HuH-7.5 (cell line): Measurements from ENCODE around the gene ZNF831.

Source experiments
- DNase-seq: peaks from one replicate; pipeline ENCODE4 v3.0.0; 2011; ENCODE audit warnings: low spot score

The ZNF831 gene

DNA sequence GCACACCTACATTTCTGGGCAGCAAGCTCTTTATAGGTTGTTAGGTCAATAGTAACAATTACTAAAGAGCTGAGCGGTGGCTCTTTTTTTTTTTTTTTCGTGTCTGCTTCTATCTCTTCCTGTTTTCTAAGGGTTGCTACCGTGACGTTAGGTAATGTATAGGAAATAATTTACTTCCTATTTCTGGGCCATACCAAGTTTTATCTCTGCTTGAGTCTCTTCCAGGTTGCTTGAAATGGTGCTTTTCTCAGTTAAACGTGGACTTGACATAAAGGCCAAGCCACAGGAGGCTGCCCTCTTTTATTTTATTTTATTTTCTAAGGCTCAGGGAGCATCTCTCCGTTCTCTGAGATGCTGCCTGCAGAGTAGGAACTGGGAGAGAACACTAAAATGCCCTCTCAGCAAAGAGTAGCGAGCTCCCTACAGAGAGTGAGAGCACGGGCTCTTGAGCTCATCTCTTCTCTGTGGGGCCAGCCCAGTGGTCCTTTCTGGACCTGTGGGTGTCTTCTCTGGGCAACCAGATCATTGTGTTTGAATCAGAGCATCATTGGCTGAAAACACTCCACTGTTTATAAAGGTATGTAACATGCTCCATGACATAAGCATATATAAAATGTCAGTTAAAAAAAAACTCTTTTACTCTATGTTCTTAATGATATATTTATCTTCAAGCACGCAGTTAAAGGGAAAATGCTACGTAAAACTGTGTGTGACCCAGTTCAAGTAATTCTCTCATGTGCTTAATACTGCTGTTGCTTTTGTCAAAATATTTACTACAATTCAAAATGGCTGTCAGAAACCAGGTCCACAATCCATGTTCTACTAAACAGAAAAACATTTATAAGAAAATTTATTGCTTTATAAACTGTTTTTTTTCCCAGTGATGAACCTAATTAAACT lies at the start of gene ZNF831:
Gene ZNF831 (plus strand): TSS at position 191 of the 900 bp plus-strand sequence. CDS start 27,199 bp downstream, outside the sequence.
- DNase-seq = no peak

DNA sequence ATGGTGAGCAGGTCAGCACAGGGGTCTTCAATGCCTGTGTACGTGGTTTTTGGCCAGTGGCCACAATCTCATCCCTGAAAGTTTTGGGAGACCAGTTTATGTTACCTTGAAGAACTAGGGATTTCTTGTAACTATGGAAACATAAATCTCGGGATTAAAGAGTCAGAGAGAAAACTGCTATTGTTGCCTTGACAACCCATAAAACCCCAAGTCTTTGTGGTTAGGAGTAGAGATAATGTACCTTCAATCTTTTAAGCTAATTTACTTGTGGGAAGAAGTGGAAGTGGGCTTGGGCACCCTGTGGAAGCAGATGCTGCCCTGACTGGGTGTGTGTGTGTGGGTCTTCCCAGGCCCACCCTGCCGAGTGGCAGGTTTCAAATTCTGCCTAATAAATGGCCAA lies 46.1 kb upstream of the ZNF831 start:
- no peak for DNase-seq

DNA sequence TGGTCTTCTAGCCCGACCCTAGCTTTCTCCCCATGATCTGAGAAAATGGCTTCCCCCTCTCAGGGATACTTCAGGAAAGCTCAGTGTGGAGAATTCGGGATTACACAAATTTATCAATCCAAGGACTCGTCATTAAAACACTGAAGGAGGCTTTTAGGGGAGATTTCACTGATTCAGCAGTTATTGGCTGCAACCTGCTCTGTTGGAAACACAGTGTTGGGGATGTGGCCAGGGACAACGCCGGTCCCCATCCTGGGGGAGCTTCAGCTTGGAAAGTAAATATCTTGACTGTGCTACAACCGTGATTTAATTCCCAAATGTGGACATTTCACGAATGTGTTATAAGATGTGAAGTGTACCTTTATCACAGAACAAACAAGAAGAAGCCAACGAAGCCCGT lies 44.8 kb upstream of the ZNF831 start:
- no peak for DNase-seq

DNA sequence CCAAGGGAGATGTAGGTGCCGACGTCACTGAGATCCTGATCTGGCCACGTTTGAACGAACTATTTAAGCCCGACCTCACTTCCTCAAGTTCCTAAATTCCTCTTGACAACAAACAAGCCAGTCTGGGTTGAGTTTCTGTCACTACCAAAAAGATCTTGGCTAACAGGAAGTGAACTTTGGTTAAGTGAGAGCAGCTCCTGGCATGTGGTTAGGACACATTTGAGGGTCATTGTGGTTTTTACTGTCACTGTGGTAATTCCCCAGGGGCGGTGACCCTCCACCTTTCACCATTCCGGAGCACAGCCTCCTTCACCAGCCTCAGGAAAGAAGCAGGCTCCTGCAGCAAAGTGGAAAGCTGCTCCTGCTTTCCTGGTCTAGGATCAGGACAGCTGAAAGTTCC lies 43.1 kb upstream of the ZNF831 start:
- DNase-seq = no peak

DNA sequence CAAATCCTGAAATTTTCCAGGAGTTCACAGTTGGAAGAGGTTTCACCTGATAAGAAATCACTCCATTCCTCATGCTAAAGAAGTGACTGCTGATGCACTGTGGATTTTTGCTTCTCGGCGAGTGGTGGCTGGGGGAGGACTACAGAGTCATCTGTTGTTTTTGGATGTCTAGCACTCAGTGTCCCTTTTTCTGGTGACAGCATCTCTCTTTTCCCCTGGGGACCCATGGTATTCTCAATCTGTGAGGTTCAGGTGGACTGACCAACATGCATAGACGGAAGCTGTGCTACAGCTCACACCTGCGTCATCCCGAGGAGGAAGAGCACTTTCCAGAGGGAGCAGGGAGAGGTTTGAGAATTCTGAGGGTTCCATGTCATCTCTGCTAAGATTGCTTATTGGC lies 42.7 kb upstream of the ZNF831 start:
- no peak for DNase-seq

DNA sequence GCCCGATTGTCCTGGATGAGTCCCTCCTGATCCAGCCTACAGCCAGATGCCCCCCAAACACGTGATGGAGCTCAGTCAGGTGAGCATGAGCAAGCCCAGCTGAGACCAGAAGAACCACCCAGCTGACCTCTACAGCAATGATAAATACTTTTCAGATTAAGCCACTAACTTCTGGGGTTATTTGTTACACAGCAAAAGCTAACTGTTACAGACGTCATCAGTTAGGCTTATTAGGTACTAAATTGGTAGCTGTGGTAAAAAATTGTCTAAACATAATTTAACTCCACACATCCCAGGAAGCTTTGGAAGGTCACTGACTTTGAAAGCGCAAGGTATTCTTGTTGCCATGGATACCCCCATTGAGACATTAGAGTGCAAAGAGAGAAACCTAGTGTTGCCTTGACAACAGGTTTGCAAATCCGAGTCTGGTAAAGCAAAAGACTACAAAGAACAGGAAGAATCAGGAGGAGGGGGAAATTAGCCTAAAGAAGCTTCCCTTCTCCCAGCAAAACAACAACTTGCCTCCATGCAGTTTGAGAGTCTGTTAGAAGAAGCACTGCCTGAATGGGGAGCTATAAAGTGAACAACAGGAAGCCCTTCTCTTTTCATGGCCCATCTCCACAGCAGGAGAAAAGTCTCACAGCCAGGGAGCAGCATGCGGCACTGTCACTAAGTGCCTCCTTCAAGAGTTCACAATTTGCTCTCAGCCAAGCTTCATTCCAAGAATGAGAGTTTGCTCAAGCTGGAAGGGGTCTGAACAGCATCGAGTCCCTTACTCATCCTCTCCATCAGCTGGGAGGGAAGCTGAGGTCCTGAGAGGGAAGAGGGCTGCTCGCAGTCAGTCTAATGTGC lies 41.7 kb upstream of the ZNF831 start:
- DNase-seq = no peak

DNA sequence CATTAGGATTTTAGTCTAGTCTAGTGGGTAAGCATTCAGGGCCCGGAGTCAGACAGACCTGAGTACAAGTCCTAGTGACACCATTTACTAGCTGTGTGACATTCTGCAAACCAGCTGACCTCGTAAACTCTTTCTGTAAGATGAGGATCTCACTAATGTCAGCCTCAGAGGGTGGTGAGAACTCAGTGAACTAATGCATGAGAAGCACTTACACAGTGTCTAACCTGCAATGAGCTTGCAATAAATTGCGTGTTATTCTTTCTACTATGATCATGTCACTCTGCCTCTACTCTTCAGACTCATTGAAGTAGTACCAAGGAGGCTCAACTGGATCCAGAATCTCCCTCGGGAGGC lies 41.1 kb upstream of the ZNF831 start:
- no peak for DNase-seq

DNA sequence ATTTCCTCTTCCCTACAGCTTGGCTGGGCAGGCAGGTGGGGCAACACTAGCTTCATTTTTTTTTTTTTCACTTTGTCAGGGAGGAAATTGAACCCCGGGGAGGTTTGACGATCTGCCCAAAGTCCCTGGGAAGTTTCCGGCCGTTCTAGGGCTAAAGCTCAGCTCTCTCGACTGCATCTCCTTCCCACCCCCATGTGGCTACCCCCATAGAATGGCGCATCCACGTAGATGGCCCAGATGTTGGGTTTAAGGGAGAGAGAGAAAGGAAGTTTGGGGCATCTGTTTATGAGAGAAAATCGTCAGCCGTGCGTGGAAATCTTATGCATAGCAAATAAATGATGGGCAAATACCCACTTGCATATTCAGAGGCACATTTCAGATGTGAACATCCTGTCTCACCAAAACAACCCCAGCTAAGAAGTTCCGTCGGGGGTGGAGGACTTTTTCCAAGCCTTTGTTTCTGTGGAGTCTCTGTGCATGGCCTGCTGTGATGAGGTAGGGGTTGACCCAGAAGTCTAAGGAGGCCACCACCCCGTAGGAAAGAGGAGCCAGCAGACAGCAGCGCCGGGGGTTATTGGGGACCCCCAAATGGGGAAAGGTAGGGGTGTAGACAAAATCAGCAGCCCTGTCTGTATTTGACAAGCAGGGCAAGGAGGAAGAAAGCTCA lies 40.5 kb upstream of the ZNF831 start:
- no peak for DNase-seq

DNA sequence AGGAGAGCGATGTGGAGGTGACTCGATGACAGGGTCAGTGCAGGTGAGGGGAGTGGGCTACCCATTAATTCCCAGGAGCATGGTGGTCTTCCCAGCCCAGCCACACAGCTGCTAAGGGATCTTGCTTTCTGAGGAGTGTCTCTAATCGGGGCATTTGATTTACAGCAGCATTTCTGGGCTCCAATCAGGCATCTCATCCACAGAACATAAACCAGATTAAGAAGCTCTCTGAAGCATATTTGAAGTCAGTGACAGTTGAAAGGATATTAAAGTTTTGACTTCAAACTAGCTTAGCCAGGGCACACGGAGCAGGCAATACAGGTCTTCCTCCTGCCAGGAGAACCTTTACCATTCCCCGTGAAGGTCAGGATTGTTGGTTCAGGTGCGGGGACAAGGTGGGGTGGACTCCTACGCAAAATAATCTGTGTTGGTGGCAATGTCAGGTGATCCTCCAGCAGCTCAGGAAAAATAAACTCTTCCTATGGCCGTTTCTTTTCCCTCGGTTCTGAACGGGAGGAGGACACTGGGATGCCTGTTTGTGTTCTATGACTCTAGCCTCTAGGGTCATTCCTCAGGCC lies 39.9 kb upstream of the ZNF831 start:
- no peak for DNase-seq

DNA sequence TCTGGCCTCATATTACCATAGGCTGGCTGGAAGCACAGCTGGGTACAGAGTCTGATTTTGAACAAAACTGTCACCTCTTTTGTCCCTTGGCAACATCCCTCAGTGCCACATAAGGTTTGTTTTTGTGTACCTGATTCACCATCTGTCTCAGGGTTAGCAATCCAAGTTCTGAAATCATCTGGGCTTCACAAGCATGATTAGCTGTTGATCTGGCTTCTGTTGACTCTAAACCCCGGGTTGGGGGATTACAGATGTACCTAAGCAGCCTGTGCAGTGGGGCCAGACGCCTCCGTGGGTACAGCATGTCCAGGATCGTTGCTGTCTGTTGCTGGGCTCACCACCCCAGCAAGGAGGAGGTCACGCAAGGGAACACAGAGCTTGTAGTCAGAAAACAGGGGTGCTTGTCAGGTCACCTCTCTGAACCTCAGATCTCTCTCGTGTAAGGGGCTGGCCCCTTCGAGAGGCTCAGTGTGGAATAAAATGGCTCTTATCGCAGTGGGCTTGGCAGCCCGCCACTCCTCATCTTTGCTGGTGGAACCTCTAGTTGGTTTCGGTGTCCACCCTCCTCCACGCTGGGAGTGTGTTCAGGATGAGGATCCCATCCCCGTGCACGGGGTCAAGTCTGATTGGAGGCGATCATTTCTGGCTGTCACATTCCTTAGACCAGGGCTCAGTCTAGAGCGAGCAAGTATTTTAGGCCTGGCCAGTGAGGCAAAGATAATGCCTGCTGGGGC lies 39.2 kb upstream of the ZNF831 start:
- DNase-seq = no peak

DNA sequence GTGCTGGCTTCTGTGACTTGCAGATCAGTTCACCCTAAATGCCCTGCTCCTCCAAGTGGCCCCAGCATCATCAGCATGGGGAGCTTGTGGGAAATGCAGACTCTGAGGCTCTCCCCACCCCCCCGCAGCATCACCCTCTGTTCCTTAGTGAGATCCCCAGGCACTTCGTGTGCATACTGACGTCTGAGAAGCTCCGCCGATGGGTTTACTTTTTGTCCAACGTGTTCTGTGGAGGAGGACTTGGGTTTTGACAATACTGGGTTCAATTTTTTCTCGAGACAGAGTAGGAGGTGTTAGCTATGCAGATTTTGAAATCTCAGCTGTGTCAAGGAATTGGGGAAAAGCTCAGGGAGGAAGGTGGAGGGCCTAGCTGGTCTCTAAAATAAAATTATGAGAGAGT lies 38.3 kb upstream of the ZNF831 start:
- DNase-seq = no peak

DNA sequence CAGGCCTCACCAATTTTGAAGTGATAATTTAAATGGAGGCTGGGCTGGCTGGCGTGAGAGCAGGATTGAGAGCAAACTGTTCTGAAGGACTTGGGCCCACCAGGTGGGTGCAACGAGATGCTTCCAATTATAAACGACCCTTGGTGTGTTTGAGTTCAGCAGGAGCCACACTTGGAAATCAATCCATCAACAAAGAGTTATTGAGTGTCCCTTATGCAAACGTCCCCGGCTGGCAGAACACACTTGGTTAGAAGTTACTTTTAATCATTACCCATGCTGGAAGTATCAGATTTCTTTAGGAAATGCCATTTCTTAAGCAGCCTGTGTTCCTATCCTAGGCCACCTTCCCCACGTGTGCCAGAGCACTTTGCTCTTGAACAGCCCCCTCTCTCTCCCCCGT lies 37.8 kb upstream of the ZNF831 start:
- DNase-seq = no peak

DNA sequence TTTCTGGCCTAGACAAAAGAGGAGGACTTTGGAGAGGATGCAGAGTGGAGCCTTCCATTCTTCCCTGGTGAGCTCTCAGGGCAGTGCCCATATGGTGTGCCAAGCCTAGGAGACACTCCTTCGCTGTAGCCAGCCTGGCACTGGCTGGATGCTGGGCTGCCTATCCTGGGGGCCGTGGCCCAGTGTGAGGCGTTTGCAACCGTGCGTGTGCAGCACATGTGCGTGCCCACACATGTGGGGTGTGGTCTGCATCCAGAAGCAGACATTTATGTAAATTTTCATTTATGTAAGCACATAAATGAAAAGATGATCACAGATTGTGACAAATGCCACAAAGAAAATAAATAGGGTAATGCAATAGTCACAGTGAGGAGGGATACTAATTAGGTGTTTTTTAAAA lies 35.8 kb upstream of the ZNF831 start:
- DNase-seq = no peak

DNA sequence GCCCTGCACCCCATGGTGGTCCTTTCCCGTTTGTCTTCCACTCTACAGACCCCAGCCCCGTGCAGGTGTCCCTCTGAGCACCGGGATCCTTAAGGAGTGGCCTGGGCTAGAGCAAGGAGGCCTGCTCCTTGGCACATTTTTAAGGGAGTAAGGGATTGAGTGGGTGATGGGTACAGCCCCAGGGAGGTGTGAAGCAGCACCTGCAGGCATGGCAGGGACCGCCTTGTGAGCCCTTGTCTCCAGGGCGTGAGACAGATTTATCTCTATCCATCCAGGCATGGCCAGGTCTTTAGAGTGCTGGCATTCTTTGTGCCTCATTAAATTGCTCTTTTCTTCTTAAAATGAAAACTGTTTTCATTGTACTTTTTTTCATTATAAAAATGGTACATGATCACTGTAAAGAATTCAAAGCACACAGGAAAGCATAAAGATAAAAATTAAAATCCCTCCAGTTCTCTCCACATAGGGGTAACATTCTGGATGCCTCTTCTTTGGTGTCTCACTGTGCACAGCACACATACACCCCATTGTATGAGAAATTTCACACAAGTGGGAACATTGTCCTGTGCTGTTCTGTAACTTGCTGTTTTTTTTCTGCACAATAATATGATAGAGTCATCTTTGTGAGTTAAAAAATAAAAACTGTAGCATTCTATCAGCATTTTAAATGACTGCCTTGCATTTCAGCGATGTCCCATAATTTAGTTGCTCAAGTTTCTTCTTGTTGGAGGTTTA lies 31.9 kb upstream of the ZNF831 start:
- no peak for DNase-seq

DNA sequence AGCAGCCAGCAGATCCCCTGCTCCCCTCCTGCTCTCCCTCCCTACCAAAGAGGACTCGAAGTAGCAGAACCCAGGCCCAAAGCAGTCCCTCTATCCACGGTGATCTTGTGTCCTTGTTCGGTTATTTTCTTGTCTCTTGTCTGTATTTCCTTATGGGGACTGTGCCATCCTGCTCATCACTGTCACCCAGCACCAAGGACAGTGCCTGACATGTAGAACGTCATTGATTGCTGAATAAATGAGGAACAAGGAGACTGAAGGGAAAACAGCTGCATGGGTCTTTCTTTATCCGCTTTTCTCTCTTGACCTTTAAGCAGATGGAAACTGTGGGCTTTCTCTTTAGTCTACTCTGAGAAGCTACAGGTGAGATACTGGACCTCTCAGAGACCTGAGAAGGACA lies 29.4 kb upstream of the ZNF831 start:
- DNase-seq = no peak

DNA sequence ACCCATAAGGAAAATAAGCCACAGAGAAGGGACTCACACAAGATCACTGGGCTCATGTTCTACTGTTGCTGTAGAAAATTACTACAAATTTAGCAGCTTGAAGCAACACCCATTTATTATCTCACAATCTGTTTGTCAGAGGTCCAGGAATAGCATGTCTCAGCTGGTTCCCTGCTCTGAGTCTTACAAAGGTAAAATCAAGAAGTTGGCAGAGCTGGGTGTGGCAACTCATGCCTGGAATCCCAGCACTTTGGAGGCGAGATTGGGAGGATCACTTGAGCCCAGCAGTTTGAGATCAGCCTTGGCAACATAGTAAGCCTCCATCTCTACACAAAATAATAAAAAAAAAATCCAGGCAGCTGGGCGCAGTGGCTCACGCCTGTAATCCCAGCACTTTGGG lies 28.5 kb upstream of the ZNF831 start:
- DNase-seq = no peak

DNA sequence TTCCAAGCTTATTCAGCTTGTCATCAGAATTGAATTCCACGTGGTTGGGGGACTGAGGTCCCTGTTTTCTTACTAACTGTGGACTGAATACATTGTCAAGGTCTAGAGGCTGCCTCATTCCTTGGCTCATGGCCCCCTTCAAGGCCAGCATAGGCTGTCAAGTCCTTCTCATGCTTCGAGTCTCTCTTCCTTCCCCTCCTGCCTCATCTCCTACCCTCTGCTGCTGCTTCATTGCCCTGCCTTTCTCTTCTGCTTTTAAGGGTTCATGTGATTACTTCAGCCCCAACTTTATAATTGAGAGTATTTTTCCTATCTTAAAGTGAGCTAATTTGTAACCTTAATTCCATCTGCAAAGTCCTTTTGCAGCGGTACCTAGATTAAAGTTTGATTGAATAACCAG lies 27.6 kb upstream of the ZNF831 start:
- DNase-seq = no peak

DNA sequence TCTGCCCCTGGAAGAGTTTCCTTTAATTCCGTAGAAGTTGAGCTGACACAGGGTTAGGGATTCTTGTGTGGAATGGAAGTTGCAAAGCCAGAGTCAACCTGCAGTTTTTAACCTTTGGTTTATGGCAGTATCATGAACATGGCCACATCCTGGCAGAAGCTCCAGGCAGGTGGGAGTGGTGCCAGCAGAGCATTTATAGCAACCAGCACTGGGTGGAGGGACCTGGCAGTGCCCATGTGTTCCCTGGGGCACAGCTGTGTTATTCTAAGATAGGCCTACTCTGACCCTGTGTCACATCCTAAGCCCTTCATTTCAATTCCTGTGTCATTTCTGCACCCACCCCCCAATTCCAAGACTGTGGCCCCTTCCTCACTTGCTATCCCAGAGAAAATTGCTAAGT lies 26.1 kb upstream of the ZNF831 start:
- no peak for DNase-seq

DNA sequence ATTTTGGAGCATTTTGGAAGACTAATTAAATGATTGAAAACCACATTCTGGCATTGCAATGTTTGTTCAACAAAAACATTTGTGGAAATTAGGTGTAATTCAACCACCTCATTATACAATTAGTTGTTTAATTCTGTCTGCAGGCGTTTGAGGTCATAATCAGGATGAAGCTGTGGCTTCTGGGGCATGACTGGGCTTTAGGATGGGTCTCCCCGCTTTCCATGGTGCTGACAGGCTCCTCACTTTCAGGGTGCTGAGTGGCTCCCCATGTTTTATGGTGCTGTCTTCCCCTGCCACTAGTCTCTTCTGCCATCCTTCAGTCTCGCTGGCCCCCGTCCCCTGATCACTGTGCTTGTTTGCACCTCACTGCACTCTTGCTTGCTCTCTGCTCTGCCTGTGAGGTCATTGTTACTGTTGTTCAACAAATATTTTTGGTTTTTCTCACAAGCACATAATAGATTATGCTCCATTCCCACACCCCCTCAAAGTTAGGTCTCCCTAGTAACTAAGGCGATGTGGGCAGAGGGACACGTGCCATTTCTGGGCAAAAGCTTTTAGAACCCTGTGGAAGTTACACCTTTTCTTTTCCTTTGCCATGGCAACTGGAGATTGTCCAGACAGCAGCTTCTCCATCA lies 25.4 kb upstream of the ZNF831 start:
- DNase-seq = no peak

DNA sequence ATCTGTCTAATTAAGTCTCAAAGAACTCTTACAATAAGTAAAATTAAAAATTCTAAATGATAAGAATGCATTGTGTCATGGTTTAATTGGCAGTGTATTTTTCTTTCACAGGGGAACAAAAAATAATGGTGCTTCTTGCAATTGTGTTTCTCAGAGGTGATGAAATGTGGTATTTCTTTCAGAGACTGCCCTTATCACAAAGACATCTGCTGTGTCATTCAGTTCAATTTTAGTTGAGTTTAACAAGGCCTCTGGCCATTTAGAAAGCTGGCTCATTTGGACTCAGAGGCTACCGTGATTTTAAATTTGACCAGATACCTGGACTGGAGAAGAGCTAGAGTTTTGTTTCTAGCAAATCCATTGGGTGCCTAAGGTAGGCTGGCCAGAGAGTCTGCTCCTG lies 23.6 kb upstream of the ZNF831 start:
- no peak for DNase-seq
